ENCODE results near the gene CREB3L1.

DNA sequence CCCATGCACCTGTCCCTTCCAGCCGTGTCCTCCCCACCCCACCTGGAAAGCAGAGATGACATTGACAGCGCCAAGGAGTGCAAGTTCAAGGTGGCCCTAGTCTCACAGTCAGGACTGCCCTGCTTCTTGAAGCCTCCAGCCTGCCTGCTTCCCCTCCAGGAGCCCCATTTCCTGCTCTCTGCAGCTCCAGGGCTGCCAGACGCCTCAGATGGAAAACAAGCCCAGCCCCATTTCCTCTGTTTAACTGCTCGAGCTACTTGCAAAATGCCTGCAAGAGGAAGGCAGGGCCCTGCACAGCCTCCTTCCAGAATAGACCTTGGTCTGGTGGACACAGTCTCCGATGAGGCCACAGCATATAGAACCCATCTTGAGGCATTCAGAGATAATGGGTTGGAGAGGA, 64.8 kb downstream of the CREB3L1 start:
- TF ChIP-seq, protein P1, sequence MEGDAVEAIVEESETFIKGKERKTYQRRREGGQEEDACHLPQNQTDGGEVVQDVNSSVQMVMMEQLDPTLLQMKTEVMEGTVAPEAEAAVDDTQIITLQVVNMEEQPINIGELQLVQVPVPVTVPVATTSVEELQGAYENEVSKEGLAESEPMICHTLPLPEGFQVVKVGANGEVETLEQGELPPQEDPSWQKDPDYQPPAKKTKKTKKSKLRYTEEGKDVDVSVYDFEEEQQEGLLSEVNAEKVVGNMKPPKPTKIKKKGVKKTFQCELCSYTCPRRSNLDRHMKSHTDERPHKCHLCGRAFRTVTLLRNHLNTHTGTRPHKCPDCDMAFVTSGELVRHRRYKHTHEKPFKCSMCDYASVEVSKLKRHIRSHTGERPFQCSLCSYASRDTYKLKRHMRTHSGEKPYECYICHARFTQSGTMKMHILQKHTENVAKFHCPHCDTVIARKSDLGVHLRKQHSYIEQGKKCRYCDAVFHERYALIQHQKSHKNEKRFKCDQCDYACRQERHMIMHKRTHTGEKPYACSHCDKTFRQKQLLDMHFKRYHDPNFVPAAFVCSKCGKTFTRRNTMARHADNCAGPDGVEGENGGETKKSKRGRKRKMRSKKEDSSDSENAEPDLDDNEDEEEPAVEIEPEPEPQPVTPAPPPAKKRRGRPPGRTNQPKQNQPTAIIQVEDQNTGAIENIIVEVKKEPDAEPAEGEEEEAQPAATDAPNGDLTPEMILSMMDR (conservative IDR thresholded peaks at IDR 0.05 in 1 of 2, IDR thresholded peaks at IDR 0.05 in 1 of 2; ENCODE audit: extremely low read depth in 1 of 2, insufficient read depth in 1 of 2, low read depth in 1 of 2, low read length in 2 of 2) = no peak
- TF ChIP-seq EZH2 (IDR thresholded peaks at IDR 0.05; ENCODE audit: borderline replicate concordance, low read length) = no peak

Data from mammary epithelial cell (primary cell).